ENCODE data around the gene LPCAT1.

DNA sequence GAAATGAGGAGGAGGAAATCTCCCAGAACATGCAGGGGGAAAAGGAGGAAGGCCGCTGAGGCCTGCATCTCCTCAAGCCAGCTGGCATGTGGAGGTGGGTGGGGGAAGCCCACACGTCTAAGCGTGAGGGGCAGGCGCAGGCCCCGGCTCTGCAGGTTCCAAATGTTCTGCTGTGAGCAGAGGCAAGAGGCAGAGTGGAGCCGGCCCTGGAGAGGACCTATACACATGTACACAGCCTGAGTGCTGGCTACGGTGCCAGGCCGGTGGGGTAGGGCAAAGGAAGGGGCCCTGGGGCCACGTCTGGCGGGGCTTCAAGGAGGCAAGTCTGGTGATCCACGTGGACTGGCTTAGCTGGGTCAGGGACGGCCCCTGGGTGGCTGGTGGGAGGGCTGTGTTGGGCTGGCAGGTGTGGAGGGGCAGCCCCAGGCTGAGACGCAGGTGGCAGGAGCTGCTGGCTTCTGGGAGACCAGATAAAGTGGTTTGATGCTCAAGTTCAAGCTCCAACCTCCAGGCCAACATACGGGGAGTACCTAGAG lies 26.4 kb downstream of the LPCAT1 start:
- TF ChIP-seq POLR2A (IDR thresholded peaks at IDR 0.05) (no peak), CTCF (IDR thresholded peaks at IDR 0.05) (no peak)

Data from tibial nerve (tissue), 3 donors.